ENCODE results near the gene PARVA. TPM values are rescaled to one million over a fixed set of nuclear protein-coding genes. Genes with fewer than 3 reads are reported as not detected.

Gene PARVA
- total RNA-seq, 1 experiment from 2014 or later = 29.1 TPM

GRCh38 chr11:12421386-12421785 is 44.0 kb downstream of the PARVA start:
- Histone ChIP-seq H3K36me3 (ENCODE audit: control insufficient read depth, insufficient read depth, low read length) (no peaks in the 10 kb centered on the region), H3K27me3 (ENCODE audit: control insufficient read depth, insufficient read depth, low read length) (no peaks in the 10 kb centered on the region), H3K4me3 (ENCODE audit: low read depth in 2 of 2, low read length in 2 of 2) (no peak overlapping the region), H3K27ac (ENCODE audit: low read length) (no peak overlapping the region), H3K9me3 (ENCODE audit: control insufficient read depth, insufficient read depth, low read depth, low read length) (no peaks in the 10 kb centered on the region), H3K4me1 (ENCODE audit: control insufficient read depth, insufficient read depth, low read length) (no peaks in the 10 kb centered on the region)
- intact Hi-C loops (cut with micrococcal nuclease; ENCODE audit: unreplicated experiment) = no loop called here
- no peak for ATAC-seq
- no TSS peak for BruUV-seq (replicated peaks)
- in situ Hi-C loops (cut with HindIII; ENCODE audit: low pct_unique_long_range_greater_than_20kb, low sequenced_read_pairs) = no loop called here
- ChIA-PET CTCF (no interaction called here), POLR2A (no interaction called here)
- TF ChIP-seq POLR2AphosphoS5 (IDR thresholded peaks at IDR 0.05; ENCODE audit: low read depth, low read length) = no peak
- TF ChIP-seq SIN3A (IDR thresholded peaks at IDR 0.05; ENCODE audit: borderline replicate concordance, insufficient read depth, low read depth, low read length) = no peak
- TF ChIP-seq REST (IDR thresholded peaks at IDR 0.05; ENCODE audit: insufficient read depth in 1 of 2, low read depth in 2 of 2, low read length in 1 of 2) = no peak
- TF ChIP-seq TCF7L2 (IDR thresholded peaks at IDR 0.05; ENCODE audit: low read depth, low read length) = no peak
- TF ChIP-seq CTCF (IDR thresholded peaks at IDR 0.05) = no peak
- DNase-seq (ENCODE audit: low read depth, low spot score) = no peak

GRCh38 chr11:12426176-12426575 is 48.8 kb downstream of the PARVA start:
- no TSS peak for BruUV-seq (replicated peaks)
- ChIA-PET POLR2A (no interaction called here), CTCF (no interaction called here)
- DNase-seq (ENCODE audit: low read depth, low spot score) = no peak
- Histone ChIP-seq H3K36me3 (ENCODE audit: control insufficient read depth, insufficient read depth, low read length) (no peaks in the 10 kb centered on the region), H3K9me3 (ENCODE audit: control insufficient read depth, insufficient read depth, low read depth, low read length) (no peaks in the 10 kb centered on the region), H3K4me3 (ENCODE audit: low read depth in 2 of 2, low read length in 2 of 2) (no peak overlapping the region), H3K27me3 (ENCODE audit: control insufficient read depth, insufficient read depth, low read length) (no peaks in the 10 kb centered on the region), H3K27ac (ENCODE audit: low read length) (no peak overlapping the region), H3K4me1 (ENCODE audit: control insufficient read depth, insufficient read depth, low read length) (no peaks in the 10 kb centered on the region)
- TF ChIP-seq REST (IDR thresholded peaks at IDR 0.05; ENCODE audit: insufficient read depth in 1 of 2, low read depth in 2 of 2, low read length in 1 of 2) (no peak), SIN3A (IDR thresholded peaks at IDR 0.05; ENCODE audit: borderline replicate concordance, insufficient read depth, low read depth, low read length) (no peak), CTCF (IDR thresholded peaks at IDR 0.05) (no peak)
- intact Hi-C loops (cut with micrococcal nuclease; ENCODE audit: unreplicated experiment) = no loop called here
- no peak for ATAC-seq
- in situ Hi-C loops (cut with HindIII; ENCODE audit: low pct_unique_long_range_greater_than_20kb, low sequenced_read_pairs) = no loop called here

Data from Panc1 (cell line).